Lower leg skin (tissue), 3 donors: ENCODE results near the gene MYH7.

Source experiments
- POLR2A ChIP-seq, 2 donors: fragments of 450-650 bp; IDR thresholded peaks; one replicate each; pipeline ENCODE4 v1.6.1; 2016 to 2017; ENCODE audit warnings: antibody characterized with exemption in 2 of 2, mild to moderate bottlenecking in 1 of 2, moderate library complexity in 1 of 2
- TF ChIP-seq, protein P1 (sequence below), 3 donors: fragments of 450-650 bp; IDR thresholded peaks; one replicate each; pipeline ENCODE4 v1.5.1; 2016; ENCODE audit warnings: antibody characterized with exemption in 3 of 3, mild to moderate bottlenecking in 3 of 3, moderate library complexity in 2 of 3

GRCh38 chr14:23372509-23372908 lies 63.0 kb downstream of the MYH7 start, which contains the start of gene IL25:
- TF ChIP-seq, protein P1, sequence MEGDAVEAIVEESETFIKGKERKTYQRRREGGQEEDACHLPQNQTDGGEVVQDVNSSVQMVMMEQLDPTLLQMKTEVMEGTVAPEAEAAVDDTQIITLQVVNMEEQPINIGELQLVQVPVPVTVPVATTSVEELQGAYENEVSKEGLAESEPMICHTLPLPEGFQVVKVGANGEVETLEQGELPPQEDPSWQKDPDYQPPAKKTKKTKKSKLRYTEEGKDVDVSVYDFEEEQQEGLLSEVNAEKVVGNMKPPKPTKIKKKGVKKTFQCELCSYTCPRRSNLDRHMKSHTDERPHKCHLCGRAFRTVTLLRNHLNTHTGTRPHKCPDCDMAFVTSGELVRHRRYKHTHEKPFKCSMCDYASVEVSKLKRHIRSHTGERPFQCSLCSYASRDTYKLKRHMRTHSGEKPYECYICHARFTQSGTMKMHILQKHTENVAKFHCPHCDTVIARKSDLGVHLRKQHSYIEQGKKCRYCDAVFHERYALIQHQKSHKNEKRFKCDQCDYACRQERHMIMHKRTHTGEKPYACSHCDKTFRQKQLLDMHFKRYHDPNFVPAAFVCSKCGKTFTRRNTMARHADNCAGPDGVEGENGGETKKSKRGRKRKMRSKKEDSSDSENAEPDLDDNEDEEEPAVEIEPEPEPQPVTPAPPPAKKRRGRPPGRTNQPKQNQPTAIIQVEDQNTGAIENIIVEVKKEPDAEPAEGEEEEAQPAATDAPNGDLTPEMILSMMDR (IDR thresholded peaks at IDR 0.05) = no peak
- no peak for TF ChIP-seq POLR2A (IDR thresholded peaks at IDR 0.05)
